Ishikawa (cell line): ENCODE results near the gene DCLRE1C.

ENCODE experiments used
- CEBPB ChIP-seq: IDR thresholded peaks from 2 replicates; pipeline ENCODE4 v1.6.1; 2012
- EGR1 ChIP-seq: IDR thresholded peaks from 2 replicates; pipeline ENCODE4 v1.6.1; 2012
- EP300 ChIP-seq: IDR thresholded peaks from 2 replicates; pipeline ENCODE4 v1.6.1; 2012; ENCODE audit warnings: borderline replicate concordance
- NFIC ChIP-seq: IDR thresholded peaks from 2 replicates; pipeline ENCODE4 v1.6.1; 2012
- RAD21 ChIP-seq: IDR thresholded peaks from 2 replicates; pipeline ENCODE4 v1.6.1; 2012; ENCODE audit warnings: low read depth
- TAF1 ChIP-seq: IDR thresholded peaks from 2 replicates; pipeline ENCODE4 v1.6.1; 2012; ENCODE audit warnings: low read depth, mild to moderate bottlenecking
- TCF12 ChIP-seq: IDR thresholded peaks from 2 replicates; pipeline ENCODE4 v1.6.1; 2012; ENCODE audit warnings: low read depth
- TEAD4 ChIP-seq: IDR thresholded peaks from 2 replicates; pipeline ENCODE4 v1.6.1; 2012
- USF1 ChIP-seq: IDR thresholded peaks from 2 replicates; pipeline ENCODE4 v1.6.1; 2012
- YY1 ChIP-seq: IDR thresholded peaks from 2 replicates; pipeline ENCODE4 v1.6.1; 2012; ENCODE audit warnings: low read depth
- TF ChIP-seq, protein P1 (sequence below): IDR thresholded peaks from 2 replicates; pipeline ENCODE4 v1.6.1; 2012; ENCODE audit warnings: low read depth, mild to moderate bottlenecking
- TF ChIP-seq, protein P2 (sequence below): IDR thresholded peaks from 2 replicates; pipeline ENCODE4 v1.6.1; 2012

DNA sequence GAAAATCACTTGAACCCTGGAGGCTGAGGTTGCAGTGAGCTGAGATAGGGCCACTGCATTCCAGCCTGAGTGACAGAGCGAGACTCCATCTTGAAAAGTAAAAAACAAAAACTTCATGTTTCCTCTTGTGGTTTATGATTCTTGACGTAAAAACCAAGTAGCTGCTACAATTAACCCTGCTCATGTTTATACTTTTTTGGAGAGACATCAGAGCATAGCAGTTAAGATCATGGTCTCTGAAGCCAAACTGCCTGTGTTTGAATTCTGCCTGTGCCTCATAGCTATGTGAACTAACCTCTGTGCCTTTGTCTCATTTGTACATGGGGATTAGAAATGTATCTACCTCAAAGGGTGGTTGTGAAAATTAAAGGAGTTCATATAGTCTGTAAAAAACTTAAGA is 48.0 kb downstream of the DCLRE1C start:
- TF ChIP-seq EP300 (no peak), EGR1 (no peak), TEAD4 (no peak), TAF1 (no peak), RAD21 (no peak), NFIC (no peak), TCF12 (no peak), USF1 (no peak), CEBPB (no peak), YY1 (no peak)
- TF ChIP-seq, protein P1, sequence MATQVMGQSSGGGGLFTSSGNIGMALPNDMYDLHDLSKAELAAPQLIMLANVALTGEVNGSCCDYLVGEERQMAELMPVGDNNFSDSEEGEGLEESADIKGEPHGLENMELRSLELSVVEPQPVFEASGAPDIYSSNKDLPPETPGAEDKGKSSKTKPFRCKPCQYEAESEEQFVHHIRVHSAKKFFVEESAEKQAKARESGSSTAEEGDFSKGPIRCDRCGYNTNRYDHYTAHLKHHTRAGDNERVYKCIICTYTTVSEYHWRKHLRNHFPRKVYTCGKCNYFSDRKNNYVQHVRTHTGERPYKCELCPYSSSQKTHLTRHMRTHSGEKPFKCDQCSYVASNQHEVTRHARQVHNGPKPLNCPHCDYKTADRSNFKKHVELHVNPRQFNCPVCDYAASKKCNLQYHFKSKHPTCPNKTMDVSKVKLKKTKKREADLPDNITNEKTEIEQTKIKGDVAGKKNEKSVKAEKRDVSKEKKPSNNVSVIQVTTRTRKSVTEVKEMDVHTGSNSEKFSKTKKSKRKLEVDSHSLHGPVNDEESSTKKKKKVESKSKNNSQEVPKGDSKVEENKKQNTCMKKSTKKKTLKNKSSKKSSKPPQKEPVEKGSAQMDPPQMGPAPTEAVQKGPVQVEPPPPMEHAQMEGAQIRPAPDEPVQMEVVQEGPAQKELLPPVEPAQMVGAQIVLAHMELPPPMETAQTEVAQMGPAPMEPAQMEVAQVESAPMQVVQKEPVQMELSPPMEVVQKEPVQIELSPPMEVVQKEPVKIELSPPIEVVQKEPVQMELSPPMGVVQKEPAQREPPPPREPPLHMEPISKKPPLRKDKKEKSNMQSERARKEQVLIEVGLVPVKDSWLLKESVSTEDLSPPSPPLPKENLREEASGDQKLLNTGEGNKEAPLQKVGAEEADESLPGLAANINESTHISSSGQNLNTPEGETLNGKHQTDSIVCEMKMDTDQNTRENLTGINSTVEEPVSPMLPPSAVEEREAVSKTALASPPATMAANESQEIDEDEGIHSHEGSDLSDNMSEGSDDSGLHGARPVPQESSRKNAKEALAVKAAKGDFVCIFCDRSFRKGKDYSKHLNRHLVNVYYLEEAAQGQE, result no peak
- TF ChIP-seq, protein P2, sequence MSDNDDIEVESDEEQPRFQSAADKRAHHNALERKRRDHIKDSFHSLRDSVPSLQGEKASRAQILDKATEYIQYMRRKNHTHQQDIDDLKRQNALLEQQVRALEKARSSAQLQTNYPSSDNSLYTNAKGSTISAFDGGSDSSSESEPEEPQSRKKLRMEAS, result no peak
